GM10248 (cell line): ENCODE data around the gene RFPL3.

ENCODE experiments used
- CTCF ChIA-PET: fragments of 300-600 bp; sonication (Branson Sonifier 250); formaldehyde crosslinking; extraction: SDS; loops from one replicate; lab custom pipeline; 2021; ENCODE audit warnings: antibody characterized with exemption; lab: Yijun Ruan, JAX
- POLR2A ChIA-PET: fragments of 350-650 bp; sonication (Branson Sonifier 250); formaldehyde crosslinking; extraction: SDS; loops from one replicate; lab custom pipeline; 2020; ENCODE audit warnings: antibody characterized with exemption; lab: Yijun Ruan, JAX
- DNase-seq: peaks from one replicate; pipeline ENCODE4 v3.0.0; 2012; ENCODE audit errors: extremely low spot score
- CTCF ChIP-seq: IDR thresholded peaks from 2 replicates; pipeline ENCODE4 v1.5.1; 2012; ENCODE audit warnings: mild to moderate bottlenecking, low read depth; ENCODE audit errors: extremely low read depth, missing control alignments, control extremely low read depth

RFPL3 gene

GRCh38 chr22:32313532-32313931 lies 44.1 kb upstream of the RFPL3 start:
- ChIA-PET POLR2A (no interaction called here), CTCF (no interaction called here)
- TF ChIP-seq CTCF = no peak
- DNase-seq = no peak

- no peak for TF ChIP-seq CTCF
- ChIA-PET POLR2A (no interaction called here), CTCF (no interaction called here)
- DNase-seq = no peak
These were observed 40.1 kb upstream of the RFPL3 start for GRCh38 chr22:32317524-32317923.

DNA sequence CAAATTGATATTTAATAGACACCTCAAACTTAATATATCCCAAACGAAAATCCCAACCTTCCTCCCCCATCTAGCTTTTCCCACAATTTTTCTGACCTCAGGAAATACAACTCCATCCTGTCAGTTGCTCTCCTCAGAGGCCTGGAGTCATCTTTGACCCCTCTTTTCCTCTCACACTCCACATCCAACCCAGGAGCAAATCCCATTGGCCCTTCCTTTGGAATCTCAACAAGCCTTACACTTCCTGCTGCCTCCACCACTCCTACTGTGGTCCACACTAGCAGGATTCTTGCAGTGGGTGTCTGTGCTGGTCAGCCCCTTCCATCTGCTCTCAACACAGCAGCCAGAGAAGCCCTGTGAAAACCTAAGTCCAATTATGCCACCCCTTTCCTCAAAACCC lies 39.3 kb upstream of the RFPL3 start:
- DNase-seq = no peak
- no peak for TF ChIP-seq CTCF
- ChIA-PET POLR2A (no interaction called here), CTCF (no interaction called here)

DNA sequence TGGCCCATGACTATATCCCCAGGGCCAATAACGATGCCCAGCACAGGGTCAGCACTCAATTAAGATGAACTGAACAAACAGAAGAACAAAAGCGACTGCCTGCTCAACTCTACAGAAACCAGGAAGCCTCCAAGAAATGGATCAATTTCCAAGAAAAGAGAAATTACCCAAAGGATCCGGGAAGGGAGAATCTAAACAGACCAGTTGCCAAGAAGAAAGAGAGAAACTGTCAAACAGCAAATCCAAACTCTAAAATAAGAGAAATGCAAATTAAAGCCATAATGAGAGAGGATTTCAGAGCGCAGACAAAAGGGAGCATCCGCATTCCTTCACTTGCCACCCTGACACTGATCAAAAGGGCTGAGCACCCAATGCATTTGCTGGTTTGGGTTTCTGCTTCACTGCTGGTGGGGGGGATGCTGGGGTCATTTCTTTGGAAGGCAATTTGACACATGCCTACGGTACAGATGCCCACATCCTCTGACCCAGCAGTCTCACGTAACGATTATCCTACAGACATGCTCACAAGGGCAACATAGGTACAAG lies 37.7 kb upstream of the RFPL3 start:
- no peak for TF ChIP-seq CTCF
- no peak for DNase-seq
- ChIA-PET POLR2A (no interaction called here), CTCF (no interaction called here)

DNA sequence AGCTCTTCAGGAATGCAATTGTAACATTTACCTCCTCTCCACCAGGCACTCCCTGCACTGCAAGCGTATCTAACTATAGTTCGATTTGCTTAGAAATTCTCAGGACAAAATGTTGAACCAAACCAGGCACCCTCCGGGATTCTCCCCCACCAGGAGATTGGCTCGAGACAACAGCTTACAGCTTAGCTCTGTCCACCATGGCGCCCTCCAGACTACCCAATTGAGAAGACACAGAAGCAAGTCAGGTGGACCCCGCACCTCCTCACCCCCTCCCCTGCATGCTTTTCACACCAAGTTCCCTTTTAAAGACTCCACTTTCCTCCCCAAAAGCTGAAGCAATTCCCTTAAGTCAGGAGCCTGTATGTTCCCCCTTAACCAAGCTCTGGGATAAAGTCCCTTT lies 34.7 kb upstream of the RFPL3 start:
- DNase-seq = no peak
- CTCF ChIA-PET = interaction anchor here (1.5 kb wide), 1 partner anchor 13 kb away, joined by 3 read pairs; no protein-coding TSS in a partner anchor
- POLR2A ChIA-PET = no interaction called here
- TF ChIP-seq CTCF = no peak

DNA sequence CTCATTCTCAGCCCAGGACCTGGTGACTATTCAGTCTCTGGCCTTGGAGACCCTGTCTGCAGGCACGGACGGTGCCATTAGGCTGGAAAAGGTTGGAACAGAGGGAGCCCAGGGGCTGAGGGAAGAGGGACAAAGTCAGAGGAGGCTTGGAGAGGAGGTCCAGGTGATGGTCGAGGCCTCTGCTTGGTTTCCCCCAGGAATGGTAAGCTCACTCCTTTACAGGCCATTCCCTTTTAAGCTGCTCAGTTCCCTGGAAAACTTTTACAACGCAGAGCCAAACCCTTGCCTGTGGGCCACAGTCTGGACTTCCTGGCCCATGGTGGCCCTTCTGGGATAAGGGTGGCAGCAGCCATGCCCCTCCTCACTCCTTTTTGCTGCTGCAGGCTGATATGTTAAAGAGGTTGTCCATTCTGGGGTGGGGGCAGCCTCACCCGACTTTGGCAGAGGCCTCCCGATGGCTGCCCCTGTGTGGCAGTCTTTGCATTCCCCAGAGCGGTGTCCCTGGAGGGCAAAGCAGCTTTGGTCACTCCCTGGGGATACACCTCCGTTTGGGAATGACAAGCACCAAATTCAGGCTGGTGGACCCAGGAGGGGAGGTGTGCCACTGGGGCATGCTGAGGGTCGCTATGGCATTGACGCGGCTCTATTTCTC lies 34.0 kb upstream of the RFPL3 start:
- POLR2A ChIA-PET = no interaction called here

More for the DNA sequence above, 34.0 kb upstream of the RFPL3 start:
- TF ChIP-seq CTCF = no peak
- CTCF ChIA-PET = no interaction called here
- DNase-seq = no peak
